ENCODE measurements around the gene SOX10. TPM values are rescaled to one million over a fixed set of nuclear protein-coding genes. Genes with fewer than 3 reads are reported as not detected.

SOX10 gene
- not detected in 2 replicates for total RNA-seq (ENCODE audit: low replicate concordance)

GRCh38 chr22:37983860-37984791 lies at the start of gene SOX10:
Gene SOX10, minus strand, starts transcription at chr22:37984555. Its CDS starts 771 bp downstream, at chr22:37983784.

GRCh38 chr22:37953437-37954179 lies 30.7 kb downstream of the SOX10 start, which contains the start of the genes C22orf23 and POLR2F:
Gene C22orf23, minus strand, starts transcription at chr22:37953601. Its CDS starts 452 bp downstream, at chr22:37953149.
Gene POLR2F, plus strand, starts transcription at chr22:37953699. Its CDS starts 89 bp downstream, at chr22:37953788.

Other genes starting within 250 kb of the SOX10 start
- 12.1 and 37.7 TPM in 2 replicates for gene GCAT, start 176.6 kb downstream of the SOX10 start, total RNA-seq (ENCODE audit: low replicate concordance)
- gene GALR3, start 161.2 kb downstream of the SOX10 start, total RNA-seq (ENCODE audit: low replicate concordance) = not detected in 2 replicates
- 17.7 and 36.4 TPM in 2 replicates for gene ANKRD54, start 140.2 kb downstream of the SOX10 start, total RNA-seq (ENCODE audit: low replicate concordance)
- gene EIF3L, start 135.1 kb downstream of the SOX10 start, total RNA-seq (ENCODE audit: low replicate concordance) = 340 and 461 TPM in 2 replicates
- 13.9 and 14.7 TPM in 2 replicates for gene MICALL1, start 78.3 kb downstream of the SOX10 start, total RNA-seq (ENCODE audit: low replicate concordance)
- 0.15 and 0.35 TPM in 2 replicates for gene C22orf23, start 31.0 kb downstream of the SOX10 start, total RNA-seq (ENCODE audit: low replicate concordance)
- 106 and 108 TPM in 2 replicates for gene POLR2F, start 30.9 kb downstream of the SOX10 start, total RNA-seq (ENCODE audit: low replicate concordance)
- gene PICK1, start 72.8 kb upstream of the SOX10 start, total RNA-seq (ENCODE audit: low replicate concordance) = 12.1 and 15.7 TPM in 2 replicates
- gene SLC16A8, start 99.6 kb upstream of the SOX10 start, total RNA-seq (ENCODE audit: low replicate concordance) = 0.15 and 0.47 TPM in 2 replicates
- gene BAIAP2L2, start 126.1 kb upstream of the SOX10 start, total RNA-seq (ENCODE audit: low replicate concordance) = 0.45 and 1.1 TPM in 2 replicates
- 10.7 and 33.2 TPM in 2 replicates for gene PLA2G6, start 197.3 kb upstream of the SOX10 start, total RNA-seq (ENCODE audit: low replicate concordance)
- gene MAFF, start 217.4 kb upstream of the SOX10 start, total RNA-seq (ENCODE audit: low replicate concordance) = 17.0 and 21.9 TPM in 2 replicates